AG09309 (cell line): ENCODE data around the gene OLIG1.

ENCODE experiments used
- DNase-seq: peaks from one replicate; pipeline ENCODE4 v3.0.0-alpha.2; 2010; ENCODE audit warnings: low read depth
- H3K4me3 ChIP-seq: 2 replicates; pipeline ENCODE4 v1.5.1; 2011; ENCODE audit warnings: mild to moderate bottlenecking, low read depth, low read length, moderate library complexity; ENCODE audit not compliant: control insufficient read depth
- CTCF ChIP-seq: IDR thresholded peaks from 2 replicates; pipeline ENCODE4 v1.5.1; 2011; ENCODE audit warnings: mild to moderate bottlenecking, low read depth, low read length, inconsistent platforms; ENCODE audit not compliant: insufficient read depth, control insufficient read depth; ENCODE audit errors: missing control alignments

Gene OLIG1

GRCh38 chr21:33058957-33059356, 11.0 kb upstream of the OLIG1 start:
- H3K4me3 ChIP-seq: no peak overlapping the region
- DNase-seq: no peak
- no peak for TF ChIP-seq CTCF

GRCh38 chr21:33059380-33059841, 10.5 kb upstream of the OLIG1 start:
- H3K4me3 ChIP-seq: no peak overlapping the region
- no peak for TF ChIP-seq CTCF
- DNase-seq: no peak

GRCh38 chr21:33061233-33061632, 8.7 kb upstream of the OLIG1 start:
- DNase-seq: no peak
- no peak overlapping the region for H3K4me3 ChIP-seq
- no peak for TF ChIP-seq CTCF

- no peak overlapping the region for H3K4me3 ChIP-seq
- no peak for DNase-seq
- no peak for TF ChIP-seq CTCF
These were observed 6.5 kb upstream of the OLIG1 start for GRCh38 chr21:33063375-33063883.

GRCh38 chr21:33063907-33064622, 5.9 kb upstream of the OLIG1 start:
- no peak for DNase-seq
- H3K4me3 ChIP-seq: no peak overlapping the region

GRCh38 chr21:33064623-33065390, 5.1 kb upstream of the OLIG1 start:
- TF ChIP-seq CTCF: no peak
- no peak for DNase-seq
- H3K4me3 ChIP-seq: no peak overlapping the region

More at GRCh38 chr21:33063907-33064622, 5.9 kb upstream of the OLIG1 start:
- no peak for TF ChIP-seq CTCF
